ENCODE data around the gene PSME3IP1. TPM values are rescaled to one million over a fixed set of nuclear protein-coding genes. Genes with fewer than 3 reads are reported as not detected.

Gene PSME3IP1
- polyA plus RNA-seq, 1 experiment, result 68.9 TPM

DNA sequence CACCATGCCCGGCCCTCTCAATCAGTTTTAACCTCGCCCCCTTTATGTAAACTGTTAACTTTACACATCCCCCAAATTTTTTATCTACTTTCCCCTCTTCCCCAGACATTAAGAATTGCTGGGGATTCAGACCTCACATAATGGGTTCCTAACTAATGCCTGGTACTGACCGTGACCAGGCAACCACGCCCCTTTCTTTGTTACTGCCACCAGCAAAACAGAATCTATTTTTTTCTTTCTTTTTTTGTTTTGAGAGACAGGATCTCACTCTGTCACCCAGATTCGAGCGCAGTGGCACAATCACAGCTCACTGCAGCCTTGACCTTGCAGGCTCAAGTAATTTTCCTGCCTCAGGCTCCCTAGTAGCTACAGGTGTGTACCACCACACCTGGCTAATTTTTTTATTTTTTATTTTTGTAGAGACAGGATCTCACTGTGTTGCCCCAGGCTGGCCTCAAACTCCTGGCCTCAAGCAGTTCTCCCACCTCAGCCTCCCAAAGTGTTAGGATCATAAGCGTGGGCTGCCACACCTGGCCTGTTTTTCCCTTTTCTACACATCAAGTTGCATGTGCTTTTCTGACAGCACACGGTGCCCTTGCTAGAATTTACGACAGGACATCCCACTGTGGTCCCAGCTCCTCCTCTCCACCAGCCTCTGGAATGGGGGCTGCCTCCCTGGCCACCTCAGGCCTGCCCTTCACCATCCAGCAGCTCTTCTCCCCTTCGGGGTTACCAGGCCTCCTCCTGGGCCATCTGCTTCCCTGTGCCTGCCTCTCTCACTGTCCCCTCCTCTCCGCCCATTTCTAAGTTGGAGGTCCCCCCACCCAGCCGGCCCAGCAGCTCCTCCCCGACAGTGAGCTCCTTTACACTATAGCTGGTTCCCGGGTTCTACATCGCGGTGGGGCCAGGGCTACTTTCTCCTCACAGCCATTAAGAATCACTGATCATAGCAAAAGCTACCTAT lies 82.7 kb downstream of the PSME3IP1 start:
- TF ChIP-seq CTCF (IDR thresholded peaks at IDR 0.05; ENCODE audit: low read depth, low read length), result no peak
- ChIA-PET POLR2A (no interaction called here), CTCF (interaction anchor here (0.6 to 2.0 kb wide), 2 partner anchors 10 to 19 kb away, joined by 3 to 18 read pairs; partner anchors contain the start of gene CPNE2)
- DNase-seq (ENCODE audit: low read depth, low spot score), result no peak
- Histone ChIP-seq H3K27me3 (ENCODE audit: control insufficient read depth, insufficient read depth, low read length) (no peaks in the 10 kb centered on the region), H3K4me3 (ENCODE audit: low read depth, low read length) (no peak overlapping the region), H3K27ac (ENCODE audit: low read depth, low read length) (no peak overlapping the region), H3K9me3 (ENCODE audit: control insufficient read depth, insufficient read depth, low read length) (no peaks in the 10 kb centered on the region)

Other genes with a start within 250 kb of the PSME3IP1 start
- 0.09 and 0.17 TPM in 2 replicates for gene CETP, start 224.1 kb downstream of the PSME3IP1 start, polyA plus RNA-seq (2011; rRNA removed)
- 9.2 and 13.1 TPM in 2 replicates for gene NLRC5, start 196.5 kb downstream of the PSME3IP1 start, polyA plus RNA-seq (2011; rRNA removed)
- gene CPNE2, start 93.5 kb downstream of the PSME3IP1 start, polyA plus RNA-seq (2011; rRNA removed), result 26.2 and 34.5 TPM in 2 replicates
- 54.3 and 63.8 TPM in 2 replicates for gene RSPRY1, start 290 bp upstream of the PSME3IP1 start, polyA plus RNA-seq (2011; rRNA removed)
- 84.7 and 107 TPM in 2 replicates for gene ARL2BP, start 59.2 kb upstream of the PSME3IP1 start, polyA plus RNA-seq (2011; rRNA removed)
- 0.06 and 0.10 TPM in 2 replicates for gene PLLP, start 98.6 kb upstream of the PSME3IP1 start, polyA plus RNA-seq (2011; rRNA removed)
- not detected in 2 replicates for gene CCL22, start 172.7 kb upstream of the PSME3IP1 start, polyA plus RNA-seq (2011; rRNA removed)
- 0.48 TPM in 2 replicates for gene CX3CL1, start 186.5 kb upstream of the PSME3IP1 start, polyA plus RNA-seq (2011; rRNA removed)
- gene CCL17, start 218.7 kb upstream of the PSME3IP1 start, polyA plus RNA-seq (2011; rRNA removed), result not detected in 2 replicates